Measurements from ENCODE around the gene OPCML.

- TF ChIP-seq CTCF (conservative IDR thresholded peaks at IDR 0.05 in 1 of 2, IDR thresholded peaks at IDR 0.05 in 1 of 2; ENCODE audit: extremely low read depth in 1 of 2, insufficient read depth in 1 of 2, low read depth in 1 of 2, low read length in 2 of 2) = no peak
- TF ChIP-seq EZH2 (IDR thresholded peaks at IDR 0.05; ENCODE audit: borderline replicate concordance, low read length) = no peak
These were observed 55.1 kb downstream of the OPCML start for GRCh38 chr11:133477251-133477625.

Measured in mammary epithelial cell (primary cell).